Transverse colon (tissue), 4 donors: ENCODE results near the gene NRIP3. TPM values are rescaled to one million over a fixed set of nuclear protein-coding genes. Genes with fewer than 3 reads are reported as not detected.

Experiments
- DNase-seq: peaks from one replicate; pipeline ENCODE4 v3.0.0-alpha.2; 2019
- H3K27ac ChIP-seq, 4 donors: fragments of 200-600 bp; sonication (generic); 2 replicates each; pipeline ENCODE4 v1.5.1; 2016 to 2018; ENCODE audit warnings: inconsistent platforms in 4 of 4
- H3K27me3 ChIP-seq: fragments of 200-600 bp; sonication (generic); 2 replicates; pipeline ENCODE4 v1.5.1; 2017; ENCODE audit warnings: inconsistent platforms
- H3K36me3 ChIP-seq, 4 donors: fragments of 200-600 bp; sonication (generic); 2 replicates each; pipeline ENCODE4 v1.5.1; 2017 to 2019; ENCODE audit warnings: inconsistent platforms in 4 of 4
- H3K4me1 ChIP-seq, 4 donors: fragments of 200-600 bp; sonication (generic); 2 replicates each; pipeline ENCODE4 v1.5.1; 2017 to 2020; ENCODE audit warnings: inconsistent platforms in 4 of 4
- H3K4me3 ChIP-seq, 4 donors: fragments of 200-600 bp; sonication (generic); 1 replicate in 1 of 4; 2 replicates in 3 of 4; pipeline versions ENCODE4 v1.5.1 to v1.6.1; 2017 to 2019; ENCODE audit warnings: inconsistent platforms in 4 of 4
- H3K9me3 ChIP-seq, 2 donors: fragments of 200-600 bp; sonication (generic); 2 replicates each; pipeline ENCODE4 v1.5.1; 2017 to 2019; ENCODE audit warnings: inconsistent platforms in 2 of 2
- CTCF ChIP-seq, 5 experiments: fragments of 200-600 bp in 3 of 5; fragments of 450-650 bp in 2 of 5; sonication (generic) in 3 of 5; IDR thresholded peaks; 1 replicate in 2 of 5; 2 replicates in 3 of 5; pipeline ENCODE4 v1.5.1; 2016 to 2017; ENCODE audit warnings: antibody characterized with exemption in 5 of 5, inconsistent platforms in 3 of 5, mild to moderate bottlenecking in 2 of 5, moderate library complexity in 1 of 5
- EP300 ChIP-seq: sonication (generic); formaldehyde crosslinking; IDR thresholded peaks from one replicate; pipeline ENCODE4 v1.6.1; 2017; ENCODE audit warnings: antibody characterized with exemption, low read depth
- POLR2A ChIP-seq: fragments of 450-650 bp; IDR thresholded peaks from one replicate; pipeline ENCODE4 v1.6.1; 2016; ENCODE audit warnings: antibody characterized with exemption, mild to moderate bottlenecking, moderate library complexity
- POLR2AphosphoS5 ChIP-seq, 3 donors: sonication (generic); formaldehyde crosslinking; IDR thresholded peaks; one replicate each; pipeline ENCODE4 v1.6.1; 2016; ENCODE audit warnings: antibody characterized with exemption in 3 of 3
- WGBS, 2 donors: methylation state at CpG; one replicate each; pipeline ENCODE4 v1.1.5; 2018; ENCODE audit warnings: low coverage in 1 of 2; 5-methylcytosine and 5-hydroxymethylcytosine counted together
- in situ Hi-C, 4 donors: fragments of 200-750 bp; cut with MboI; loops; one replicate each; pipeline versions ENCODE4 v1.15.0 to v1.15.1; 2017; ENCODE audit warnings: low sequenced_read_pairs in 3 of 4, low pct_ligation_motif_present in 1 of 4, low pct_unique_long_range_greater_than_20kb in 1 of 4
- intact Hi-C: fragments of 100-400 bp; cut with DNase I; formaldehyde crosslinking; loops from one replicate; pipeline ENCODE4 v1.15.1; 2023; ENCODE audit warnings: low total_unique reads
- total RNA-seq, 4 donors: library from RNA; depleted of rRNA; stranded (reverse); fragments of >200 nt; gene quantifications; one replicate each; pipeline ENCODE4 v1.1.0, GENCODE V29; 2016

Gene NRIP3
- total RNA-seq, 4 donors from 2014 or later, result 0.82 to 1.9 TPM; not detected in 2

- H3K36me3 ChIP-seq, result no peaks in the 10 kb centered on the region
Observed at GRCh38 chr11:9030601-9031000, 26.8 kb upstream of the NRIP3 start.

GRCh38 chr11:9029422-9029821 lies 25.6 kb upstream of the NRIP3 start:
- Histone ChIP-seq H3K9me3 (no peaks in the 10 kb centered on the region), H3K4me3 (no peak overlapping the region), H3K36me3 (no peaks in the 10 kb centered on the region), H3K27me3 (no peaks in the 10 kb centered on the region), H3K4me1 (no peaks in the 10 kb centered on the region), H3K27ac (no peak overlapping the region)
- no peak for DNase-seq
- WGBS, 2 donors, result 80 to 85% methylated on average over 3 to 7 of the region's 7 CpGs
- TF ChIP-seq EP300 (no peak), CTCF (IDR thresholded peaks at IDR 0.05) (no peak)
- intact Hi-C loops (no loop called here), in situ Hi-C loops (no loop called here)

More at GRCh38 chr11:9030601-9031000, 26.8 kb upstream of the NRIP3 start:
- no peak overlapping the region for H3K27ac ChIP-seq
- H3K4me1 ChIP-seq, result no peaks in the 10 kb centered on the region
- 69% methylated on average over 5 of the region's 5 CpGs; no CpG with 5 or more reads in 1 of the 2 donors for WGBS, 2 donors
- intact Hi-C loops, result no loop called here
- in situ Hi-C loops, result no loop called here
- no peak overlapping the region for H3K4me3 ChIP-seq
- no peak for TF ChIP-seq EP300
- no peak for TF ChIP-seq CTCF (IDR thresholded peaks at IDR 0.05)
- TF ChIP-seq POLR2A, result no peak
- DNase-seq, result no peak
- H3K27me3 ChIP-seq, result no peaks in the 10 kb centered on the region
- H3K9me3 ChIP-seq, result no peaks in the 10 kb centered on the region

- intact Hi-C loops (no loop called here), in situ Hi-C loops (no loop called here)
- no peaks in the 10 kb centered on the region for H3K27me3 ChIP-seq
- no peak overlapping the region for H3K27ac ChIP-seq
- H3K4me3 ChIP-seq, result no peak overlapping the region
- no peaks in the 10 kb centered on the region for H3K4me1 ChIP-seq
- H3K9me3 ChIP-seq, result no peaks in the 10 kb centered on the region
- TF ChIP-seq CTCF (IDR thresholded peaks at IDR 0.05) (no peak), EP300 (no peak), POLR2AphosphoS5 (IDR thresholded peaks at IDR 0.05) (no peak), POLR2A (no peak)
- no peaks in the 10 kb centered on the region for H3K36me3 ChIP-seq
- WGBS, 2 donors, result 86 to 91% methylated on average over 1 of the region's 1 CpG
- DNase-seq, result no peak
Observed at GRCh38 chr11:9028581-9028980, 24.8 kb upstream of the NRIP3 start.

GRCh38 chr11:9025101-9025850 lies 21.5 kb upstream of the NRIP3 start:
- Histone ChIP-seq H3K4me1 (no peaks in the 10 kb centered on the region), H3K9me3 (no peaks in the 10 kb centered on the region), H3K27me3 (no peaks in the 10 kb centered on the region), H3K36me3 (no peaks in the 10 kb centered on the region), H3K27ac (no peak overlapping the region), H3K4me3 (no peak overlapping the region)
- in situ Hi-C loops, result no loop called here
- no peak for TF ChIP-seq CTCF (IDR thresholded peaks at IDR 0.05)
- no peak for TF ChIP-seq EP300
- no peak for TF ChIP-seq POLR2AphosphoS5 (IDR thresholded peaks at IDR 0.05)
- no peak for TF ChIP-seq POLR2A
- no peak for DNase-seq
- intact Hi-C loops, result no loop called here
- 88 to 93% methylated on average over 5 to 9 of the region's 9 CpGs for WGBS, 2 donors
